ENCODE results near the gene LRCOL1. TPM values are rescaled to one million over a fixed set of nuclear protein-coding genes. Genes with fewer than 3 reads are reported as not detected.

The LRCOL1 gene
- total and polyA plus RNA-seq, 4 donors: 0.98 to 1.8 (median 1.3) TPM

- Histone ChIP-seq H3K27me3 (ENCODE audit: control insufficient read depth in 3 of 3, insufficient read depth in 3 of 3, low read length in 2 of 3) (no peaks in the 10 kb centered on the region), H3K4me1 (ENCODE audit: control insufficient read depth in 5 of 5, insufficient read depth in 5 of 5, low read length in 5 of 5) (peaks cover 0 to 7% (median 0%) of the 10 kb centered on the region in 5 donors), H3K9ac (ENCODE audit: insufficient read depth in 1 of 2, low read length in 2 of 2) (no peak overlapping the region), H3K9me3 (ENCODE audit: control insufficient read depth in 4 of 4, insufficient read depth in 3 of 4, low read length in 3 of 4) (no peaks in the 10 kb centered on the region), H3K36me3 (ENCODE audit: control insufficient read depth in 4 of 4, insufficient read depth in 4 of 4, low read length in 4 of 4) (peaks cover 0 to 16% (median 2%) of the 10 kb centered on the region in 4 donors), H3K27ac (ENCODE audit: low read depth in 1 of 2, low read length in 1 of 2) (no peak overlapping the region), H3K4me3 (no peak overlapping the region)
- ATAC-seq (ENCODE audit: insufficient read depth, low FRiP score): no peak
- DNase-seq: no peak
- TF ChIP-seq CTCF (IDR thresholded peaks at IDR 0.05; ENCODE audit: control extremely low read depth, extremely low read depth): no peak
- WGBS, 2 donors: 93 to 96% methylated on average over 16 of the region's 16 CpGs
These were observed 54.2 kb downstream of the LRCOL1 start for GRCh38 chr12:132556216-132556615.

GRCh38 chr12:132555686-132556085 is 54.7 kb downstream of the LRCOL1 start:
- no peak for TF ChIP-seq CTCF (IDR thresholded peaks at IDR 0.05; ENCODE audit: control extremely low read depth, extremely low read depth)
- no peak overlapping the region for H3K27ac ChIP-seq (ENCODE audit: low read depth in 1 of 2, low read length in 1 of 2)
- no peaks in the 10 kb centered on the region for H3K27me3 ChIP-seq (ENCODE audit: control insufficient read depth in 3 of 3, insufficient read depth in 3 of 3, low read length in 2 of 3)
- H3K9me3 ChIP-seq (ENCODE audit: control insufficient read depth in 4 of 4, insufficient read depth in 3 of 4, low read length in 3 of 4): no peaks in the 10 kb centered on the region
- peaks cover 0 to 21% (median 2%) of the 10 kb centered on the region in 4 donors for H3K36me3 ChIP-seq (ENCODE audit: control insufficient read depth in 4 of 4, insufficient read depth in 4 of 4, low read length in 4 of 4)
- ATAC-seq (ENCODE audit: insufficient read depth, low FRiP score) (no peak), DNase-seq (no peak)
- no peak overlapping the region for H3K9ac ChIP-seq (ENCODE audit: insufficient read depth in 1 of 2, low read length in 2 of 2)
- H3K4me1 ChIP-seq (ENCODE audit: control insufficient read depth in 5 of 5, insufficient read depth in 5 of 5, low read length in 5 of 5): peaks cover 0 to 2% (median 0%) of the 10 kb centered on the region in 5 donors
- no peak overlapping the region for H3K4me3 ChIP-seq
- 94 to 95% methylated on average over 13 of the region's 13 CpGs for WGBS, 2 donors

- Histone ChIP-seq H3K9me3 (ENCODE audit: control insufficient read depth in 4 of 4, insufficient read depth in 3 of 4, low read length in 3 of 4) (no peaks in the 10 kb centered on the region), H3K36me3 (ENCODE audit: control insufficient read depth in 4 of 4, insufficient read depth in 4 of 4, low read length in 4 of 4) (peaks cover 0 to 25% (median 2%) of the 10 kb centered on the region in 4 donors), H3K27me3 (ENCODE audit: control insufficient read depth in 3 of 3, insufficient read depth in 3 of 3, low read length in 2 of 3) (no peaks in the 10 kb centered on the region), H3K27ac (ENCODE audit: low read depth in 1 of 2, low read length in 1 of 2) (no peak overlapping the region), H3K4me1 (ENCODE audit: control insufficient read depth in 5 of 5, insufficient read depth in 5 of 5, low read length in 5 of 5) (peaks cover 0 to 6% (median 0%) of the 10 kb centered on the region in 5 donors), H3K4me3 (no peak overlapping the region), H3K9ac (ENCODE audit: insufficient read depth in 1 of 2, low read length in 2 of 2) (no peak overlapping the region)
- WGBS, 2 donors: 94% methylated on average over 45 to 53 of the region's 53 CpGs
- no peak for ATAC-seq (ENCODE audit: insufficient read depth, low FRiP score)
- no peak for TF ChIP-seq CTCF (IDR thresholded peaks at IDR 0.05; ENCODE audit: control extremely low read depth, extremely low read depth)
- DNase-seq: peak in 2 of 3 donors; percentile 38 to 41
These were observed 55.3 kb downstream of the LRCOL1 start for GRCh38 chr12:132554845-132555630.

Small RNA genes lying within 50 kb of the gene (small RNA-seq; reads per million reads assigned to genes)
- gene MIR6763 (ENCODE audit: low replicate concordance): not detected

Other genes starting within 250 kb of the LRCOL1 start
- 10 to 100 TPM; 10.6 to 56.9 TPM for gene FBRSL1, start 120.4 kb downstream of the LRCOL1 start, total RNA-seq
- 10 to 100 TPM; 21.0 to 23.5 TPM for gene FBRSL1, start 120.4 kb downstream of the LRCOL1 start, polyA plus RNA-seq
- 1 to 10 TPM in 1 of 2 donors, under 1 TPM in 1; 0.25 to 3.4 TPM for gene P2RX2, start 8.2 kb upstream of the LRCOL1 start, total RNA-seq
- gene P2RX2, start 8.2 kb upstream of the LRCOL1 start, polyA plus RNA-seq: 1 to 10 TPM in 1 of 2 donors, under 1 TPM in 1; 0.05 to 1.6 TPM
- 10 to 100 TPM; 28.7 to 49.9 TPM for gene POLE, start 76.8 kb upstream of the LRCOL1 start, total RNA-seq
- 10 to 100 TPM in 1 of 2 donors, 1 to 10 TPM in 1; 9.3 to 22.0 TPM for gene POLE, start 76.8 kb upstream of the LRCOL1 start, polyA plus RNA-seq
- gene PXMP2, start 77.0 kb upstream of the LRCOL1 start, total RNA-seq: 10 to 100 TPM; 13.1 to 15.3 TPM
- gene PXMP2, start 77.0 kb upstream of the LRCOL1 start, polyA plus RNA-seq: 10 to 100 TPM in 1 of 2 donors, 1 to 10 TPM in 1; 5.6 to 13.3 TPM
- gene PGAM5, start 100.3 kb upstream of the LRCOL1 start, total RNA-seq: 10 to 100 TPM; 11.0 to 32.4 TPM
- gene PGAM5, start 100.3 kb upstream of the LRCOL1 start, polyA plus RNA-seq: 10 to 100 TPM; 22.4 to 23.9 TPM
- 10 to 100 TPM; 54.2 to 60.5 TPM for gene ANKLE2, start 151.2 kb upstream of the LRCOL1 start, total RNA-seq
- gene ANKLE2, start 151.2 kb upstream of the LRCOL1 start, polyA plus RNA-seq: 10 to 100 TPM; 35.9 to 37.7 TPM
- 10 to 100 TPM; 52.7 to 81.1 TPM for gene GOLGA3, start 218.3 kb upstream of the LRCOL1 start, total RNA-seq
- 10 to 100 TPM; 17.5 to 18.8 TPM for gene GOLGA3, start 218.3 kb upstream of the LRCOL1 start, polyA plus RNA-seq

All from lung (tissue), 13 donors.